GM21529 (cell line): ENCODE data around the gene DENND2A.
A peak's percentile ranks its signal among the peaks of the same experiment; 100 is the strongest.
"Not testable (repeated sequence)": the region's sequence is repeated elsewhere in the genome, so short reads cannot be mapped to it uniquely, and the experiment has no call there.

Source experiments
- ATAC-seq: cut with Tn5 transposase; IDR thresholded peaks from one replicate; pipeline ENCODE4 v1.9.1; 2021; ENCODE audit not compliant: unreplicated experiment

Gene DENND2A

DNA sequence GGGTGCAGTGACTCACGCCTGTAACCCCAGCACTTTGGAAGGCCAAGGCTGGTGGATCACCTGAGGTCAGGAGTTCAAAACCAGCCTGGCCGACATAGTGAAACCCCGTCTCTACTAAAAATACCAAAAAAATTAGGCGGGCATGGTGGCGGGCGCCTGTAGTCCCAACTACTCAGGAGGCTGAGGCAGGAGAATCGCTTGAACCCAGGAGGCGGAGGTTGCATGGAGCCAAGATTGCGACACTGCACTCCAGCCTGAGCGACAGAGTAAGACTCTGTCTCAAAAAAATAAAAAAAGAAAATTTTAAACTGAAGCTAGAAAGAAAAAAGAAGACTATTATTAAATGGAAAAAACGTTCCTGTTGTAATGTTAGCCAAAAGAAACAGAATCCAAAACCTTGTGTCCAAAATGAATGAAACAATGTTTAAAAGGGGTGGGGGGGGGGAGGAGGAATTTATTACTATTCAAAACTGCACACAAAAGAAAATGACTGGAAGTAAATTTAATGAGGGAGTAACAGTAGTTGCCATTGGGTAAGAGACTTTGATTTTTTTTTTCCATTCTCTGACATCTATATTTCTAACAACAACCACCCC, 20.6 kb downstream of the DENND2A start:
- ATAC-seq, result not testable (repeated sequence)

DNA sequence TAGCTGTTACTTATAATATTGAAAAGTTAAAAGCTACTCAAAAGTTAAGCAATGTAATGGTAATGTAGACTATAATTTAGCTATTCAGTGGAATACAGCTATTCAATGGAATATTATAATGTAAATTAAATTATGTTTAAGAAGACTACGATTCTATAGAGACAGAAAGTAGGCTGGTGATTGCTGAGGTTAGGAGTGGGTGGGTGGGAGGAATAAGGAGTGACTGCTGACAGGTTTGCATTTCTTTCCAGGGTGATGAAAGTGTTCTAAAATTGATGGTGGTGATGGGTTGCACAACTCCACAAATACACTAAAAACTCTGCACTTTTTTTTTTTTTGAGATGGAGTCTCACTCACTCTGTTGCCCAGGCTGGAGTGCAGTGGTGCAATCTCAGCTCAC, 21.4 kb downstream of the DENND2A start:
- ATAC-seq, result no peak

DNA sequence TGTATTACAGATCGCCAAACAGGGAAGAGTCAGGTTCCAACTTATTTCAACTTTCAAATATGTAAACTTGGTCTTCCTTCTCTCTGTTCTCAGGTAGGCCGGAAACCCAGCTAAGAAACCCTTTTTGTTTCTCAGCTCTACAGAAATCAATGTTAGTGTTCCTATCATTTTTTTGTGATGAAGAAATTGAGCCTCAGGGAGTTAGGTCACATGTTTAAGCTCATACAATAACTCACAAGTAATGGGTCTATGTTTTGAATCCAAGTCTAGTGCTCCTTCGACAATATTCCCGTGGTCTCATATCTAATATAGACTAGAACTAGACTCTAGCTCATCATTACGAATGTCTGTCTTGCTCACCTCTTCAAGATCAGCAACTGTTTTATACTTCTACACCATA, 22.3 kb downstream of the DENND2A start:
- ATAC-seq, result no peak

DNA sequence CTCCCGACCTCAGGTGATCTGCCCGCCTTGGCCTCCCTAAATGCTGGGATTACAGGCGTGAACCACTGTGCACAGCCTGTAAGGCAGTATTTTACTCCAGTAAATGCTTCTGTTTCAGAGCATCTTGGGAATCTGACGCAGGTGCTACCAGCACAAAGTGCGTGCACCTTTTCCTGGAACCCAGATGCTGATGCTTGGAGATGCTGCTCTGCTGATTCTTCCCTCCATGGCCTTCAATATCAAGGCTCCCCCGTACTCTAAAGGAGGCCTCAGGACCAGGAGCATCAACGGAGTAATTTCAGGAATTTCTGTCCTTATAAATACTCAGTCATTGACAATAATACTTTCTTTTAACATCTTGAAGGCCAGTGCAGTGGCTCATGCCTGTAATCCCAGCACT, 23.5 kb downstream of the DENND2A start:
- no peak for ATAC-seq

DNA sequence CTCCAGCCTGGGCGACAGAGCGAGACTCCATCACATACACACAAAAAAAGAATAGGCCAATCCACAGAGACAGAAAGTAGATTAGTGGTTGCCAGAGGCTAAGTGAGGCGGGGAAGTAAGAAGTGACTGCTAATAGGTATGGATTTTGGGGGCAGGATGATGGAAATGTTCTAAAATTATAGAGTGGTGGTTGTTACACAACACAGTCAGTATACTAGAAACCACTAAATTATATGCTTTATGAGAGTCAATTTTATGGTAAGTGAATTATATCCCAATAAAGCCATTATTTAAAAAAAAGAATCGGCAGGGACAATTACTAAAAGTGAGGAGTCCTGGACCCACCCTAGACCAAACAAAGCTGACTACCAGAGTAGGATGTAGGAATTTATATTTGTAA, 24.3 kb downstream of the DENND2A start:
- ATAC-seq, result no peak

DNA sequence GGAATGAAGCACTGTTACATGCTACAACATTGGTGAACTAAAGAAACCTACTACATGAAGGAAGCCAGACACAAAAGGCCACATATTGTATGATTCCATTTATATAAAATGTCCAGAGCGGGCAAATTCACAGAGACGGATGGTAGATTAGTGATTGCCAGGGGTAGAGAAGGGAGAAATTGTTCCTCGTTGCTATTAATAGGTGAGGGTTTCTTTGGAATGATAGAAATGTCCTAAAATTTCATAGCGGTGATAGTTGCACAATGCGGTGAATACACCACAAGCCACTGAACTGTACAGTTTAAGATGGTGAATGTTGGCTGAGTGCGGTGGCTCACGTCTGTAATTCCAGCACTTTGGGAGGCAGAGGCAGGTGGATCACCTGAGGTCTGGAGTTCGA, 29.0 kb downstream of the DENND2A start:
- no peak for ATAC-seq

DNA sequence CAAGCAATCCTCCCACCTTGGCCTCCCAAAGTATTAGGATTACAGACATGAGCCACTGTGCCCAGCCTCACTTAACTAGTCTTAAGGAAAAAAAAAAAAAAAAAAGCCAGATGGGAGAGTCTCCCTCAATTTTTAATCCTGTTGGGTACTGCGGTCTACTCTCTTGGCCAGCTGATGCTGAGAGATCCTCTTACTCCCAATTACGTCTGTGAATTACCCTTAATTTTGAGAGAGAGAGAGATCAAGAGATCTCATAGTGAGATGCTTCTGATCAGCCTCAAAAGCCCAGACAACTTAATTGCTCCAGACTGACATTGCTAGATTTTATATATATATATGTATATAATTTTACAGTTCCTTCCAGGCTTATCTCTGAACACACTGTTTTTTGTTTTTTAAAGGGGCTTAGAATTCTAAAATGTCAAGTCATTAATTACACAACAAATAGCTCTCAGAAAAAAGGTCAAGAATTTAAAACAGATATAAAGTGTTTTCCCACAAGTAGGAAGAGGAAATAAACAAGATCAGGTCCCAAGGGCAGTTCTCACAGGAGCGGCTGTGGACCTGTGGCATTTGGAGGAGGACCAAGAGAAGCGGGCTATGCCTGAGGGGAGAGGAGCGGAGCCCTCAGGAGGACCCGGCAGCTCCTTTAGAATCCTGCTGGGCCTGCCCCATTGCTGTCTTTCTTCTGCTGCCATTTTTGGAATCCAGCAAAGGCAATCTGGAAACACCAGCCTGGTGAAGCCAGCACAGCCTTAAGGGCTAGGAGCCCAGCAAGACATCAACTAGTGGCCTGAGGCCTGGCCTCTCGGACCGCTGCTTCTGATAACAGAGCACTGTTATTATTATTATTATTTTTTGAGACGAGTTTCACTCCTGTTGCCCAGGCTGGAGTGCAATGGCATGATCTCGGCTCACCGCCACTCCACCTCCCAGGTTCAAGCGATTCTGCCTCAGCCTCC, 30.1 kb downstream of the DENND2A start:
- ATAC-seq, result no peak

DNA sequence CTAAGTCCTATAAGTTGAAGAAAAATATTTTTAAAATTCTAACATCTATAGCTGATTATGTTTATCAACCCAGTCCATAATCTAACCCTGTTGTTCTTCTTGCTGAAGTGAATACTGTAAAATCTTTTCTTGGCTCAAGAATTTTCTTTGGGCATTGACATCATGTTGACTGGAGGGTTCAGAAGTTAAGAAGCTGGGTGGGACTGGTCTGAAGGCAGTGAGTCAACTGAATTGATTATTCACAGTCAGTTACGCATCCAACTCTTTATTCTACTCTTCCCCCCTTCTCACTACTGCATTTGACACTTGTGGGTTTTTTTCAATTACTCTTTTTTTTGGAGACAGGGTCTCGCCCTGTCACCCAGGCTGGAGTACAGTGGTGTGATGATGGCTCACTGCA, 31.0 kb downstream of the DENND2A start:
- ATAC-seq, result no peak

DNA sequence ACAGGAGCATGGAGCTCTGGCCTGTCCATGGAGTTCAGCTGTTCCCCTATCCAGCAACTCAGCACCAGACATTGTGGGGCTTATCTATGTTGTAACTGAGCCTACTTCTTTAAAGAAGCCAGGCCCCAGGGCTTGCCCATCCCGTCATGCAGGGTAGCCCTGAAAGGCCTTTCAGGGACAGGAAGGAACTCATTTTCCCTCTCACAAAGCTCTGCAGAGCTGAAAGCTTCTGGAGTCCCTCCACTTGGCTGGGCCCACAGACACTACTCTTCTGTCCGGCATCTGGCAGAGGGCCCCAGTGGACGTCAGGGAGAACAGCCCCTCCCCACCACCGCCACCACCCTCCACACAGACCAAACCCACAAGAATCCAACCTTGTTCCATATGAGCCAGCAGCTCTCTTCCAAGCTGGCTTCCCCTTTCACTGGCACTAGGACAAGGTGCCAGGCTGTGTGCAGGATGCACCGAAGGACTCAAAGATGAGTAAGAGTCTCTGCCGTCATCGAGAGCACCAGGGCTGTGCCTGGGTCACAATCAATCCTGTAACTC, 33.1 kb downstream of the DENND2A start:
- ATAC-seq, result no peak

DNA sequence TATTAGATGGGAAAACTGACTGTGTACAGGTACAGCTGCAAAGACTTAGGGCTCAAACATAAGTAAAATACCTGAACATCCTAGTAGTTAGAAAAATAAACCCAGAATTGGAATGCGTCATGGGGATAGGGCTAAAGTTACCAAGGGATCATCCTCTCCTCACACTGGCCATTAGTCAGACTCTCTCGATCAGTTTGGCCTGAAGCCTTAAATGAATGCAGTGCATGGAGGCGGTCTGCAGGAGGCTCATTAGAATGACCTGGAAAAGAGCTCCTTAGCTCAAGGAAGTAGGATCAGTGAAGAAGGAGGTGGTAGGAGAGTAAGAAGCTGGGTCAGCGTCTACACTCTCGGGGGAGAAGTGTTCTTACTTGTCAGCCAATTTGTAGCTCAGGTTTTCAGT, 35.3 kb downstream of the DENND2A start:
- no peak for ATAC-seq

DNA sequence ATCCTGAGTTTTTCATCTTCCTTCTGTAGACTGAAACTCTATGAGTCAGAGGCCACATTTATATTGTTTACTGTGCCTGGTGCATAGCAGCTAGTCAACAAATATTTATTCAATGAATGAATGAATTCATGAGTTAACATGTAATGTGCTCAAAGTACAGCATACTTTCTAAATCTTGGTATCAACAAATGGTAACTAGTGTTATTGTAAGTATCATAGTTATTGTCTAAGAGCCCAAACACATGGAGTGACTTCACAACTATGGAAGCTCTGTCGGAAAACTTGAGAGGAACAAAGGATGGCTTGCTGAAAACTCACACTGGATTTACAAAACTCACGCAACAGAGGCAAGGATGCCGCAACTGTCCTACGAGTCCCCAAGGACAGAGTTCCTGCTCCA, 35.9 kb downstream of the DENND2A start:
- no peak for ATAC-seq

DNA sequence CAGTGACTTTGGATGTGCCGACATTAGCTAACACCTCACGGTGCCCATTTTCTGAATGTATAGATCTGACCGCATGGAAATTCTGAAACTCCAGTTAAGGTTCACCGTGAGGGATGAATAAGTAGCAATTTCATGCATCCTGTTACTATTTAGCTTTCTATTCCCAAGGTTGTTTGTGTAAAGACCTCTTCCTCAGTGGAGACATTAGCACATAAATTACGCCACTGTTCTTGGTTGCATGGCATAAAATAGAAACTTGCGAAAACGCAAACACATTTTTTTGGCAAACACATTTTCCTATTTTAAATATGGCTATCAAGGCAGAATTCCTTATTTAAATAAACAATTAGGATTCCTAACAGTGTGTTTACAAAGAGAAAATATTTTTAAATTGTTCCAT, 36.5 kb downstream of the DENND2A start:
- no peak for ATAC-seq

DNA sequence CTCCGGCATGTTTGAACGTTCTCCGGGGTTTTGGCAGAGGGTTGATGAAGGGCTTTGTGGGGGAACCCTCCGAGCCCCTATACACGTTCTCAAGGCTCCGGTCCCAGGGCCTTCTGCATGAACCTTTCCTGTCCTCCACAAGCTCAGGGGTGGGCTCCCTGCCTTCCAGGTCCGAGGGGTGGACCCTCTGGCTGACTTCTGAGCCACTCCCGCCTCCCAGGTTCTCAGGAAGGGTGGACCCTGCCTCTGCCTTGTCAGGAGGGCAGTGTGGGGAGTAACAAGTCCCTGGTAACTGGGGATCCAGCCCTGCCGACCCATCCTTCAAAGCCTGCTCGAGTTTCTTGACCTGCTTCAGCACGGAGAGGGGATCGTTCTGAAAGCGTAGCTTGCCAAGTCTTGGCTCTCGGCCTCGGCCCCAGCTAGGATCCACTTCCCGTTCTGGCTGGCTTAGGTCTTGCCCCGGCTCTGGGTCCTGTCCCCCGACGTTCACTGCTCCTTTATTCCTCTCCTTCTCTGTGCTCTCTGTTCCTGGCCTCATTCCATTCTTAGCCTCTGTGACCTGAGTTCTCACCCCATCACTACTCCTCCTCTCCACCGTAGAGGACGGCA, 38.9 kb downstream of the DENND2A start:
- ATAC-seq, result no peak

DNA sequence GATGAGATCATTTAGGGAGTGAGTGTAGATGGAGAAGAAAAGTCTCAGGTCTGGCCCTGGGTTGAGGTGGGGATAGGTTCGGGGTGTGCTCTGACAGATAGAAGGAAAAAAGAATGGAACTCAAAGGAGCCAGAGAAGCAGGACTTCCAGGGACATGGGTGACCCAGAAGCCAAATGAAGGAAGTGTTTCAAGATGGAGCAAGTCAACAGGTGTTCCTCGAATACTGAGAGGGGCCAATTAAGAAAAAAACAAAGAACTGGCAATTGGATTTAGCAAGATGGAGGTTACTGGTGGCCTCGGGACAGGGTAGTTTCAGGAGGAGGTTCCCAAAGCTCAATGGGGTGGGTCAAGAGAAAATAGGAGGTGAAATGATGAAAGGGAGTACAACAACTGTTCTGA, 40.3 kb downstream of the DENND2A start:
- ATAC-seq, result no peak

DNA sequence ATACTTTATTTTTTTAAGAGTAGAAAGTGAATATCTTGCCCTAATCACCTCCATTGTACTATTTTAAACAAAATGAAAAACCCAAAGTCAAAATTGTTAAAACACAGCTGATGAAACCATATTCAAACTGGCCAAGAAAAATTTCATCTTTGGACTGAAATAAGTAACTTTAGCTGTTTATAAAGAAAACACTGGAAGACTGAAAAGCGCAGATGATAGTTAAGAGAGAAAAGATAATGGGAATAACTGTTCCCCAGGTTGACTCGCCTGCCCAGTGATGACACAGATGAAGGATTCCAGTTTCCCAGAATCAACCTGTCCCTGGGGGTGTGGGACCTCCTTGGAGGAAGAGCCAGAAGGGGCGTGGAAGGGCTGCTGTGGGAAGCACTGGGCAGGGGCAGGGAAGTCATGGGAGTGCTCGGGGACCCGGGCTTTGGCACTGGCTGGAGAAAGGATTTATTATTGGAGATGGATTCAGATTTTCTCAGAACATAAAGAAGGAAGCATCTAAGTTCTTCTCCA, 43.1 kb downstream of the DENND2A start:
- ATAC-seq, result no peak

DNA sequence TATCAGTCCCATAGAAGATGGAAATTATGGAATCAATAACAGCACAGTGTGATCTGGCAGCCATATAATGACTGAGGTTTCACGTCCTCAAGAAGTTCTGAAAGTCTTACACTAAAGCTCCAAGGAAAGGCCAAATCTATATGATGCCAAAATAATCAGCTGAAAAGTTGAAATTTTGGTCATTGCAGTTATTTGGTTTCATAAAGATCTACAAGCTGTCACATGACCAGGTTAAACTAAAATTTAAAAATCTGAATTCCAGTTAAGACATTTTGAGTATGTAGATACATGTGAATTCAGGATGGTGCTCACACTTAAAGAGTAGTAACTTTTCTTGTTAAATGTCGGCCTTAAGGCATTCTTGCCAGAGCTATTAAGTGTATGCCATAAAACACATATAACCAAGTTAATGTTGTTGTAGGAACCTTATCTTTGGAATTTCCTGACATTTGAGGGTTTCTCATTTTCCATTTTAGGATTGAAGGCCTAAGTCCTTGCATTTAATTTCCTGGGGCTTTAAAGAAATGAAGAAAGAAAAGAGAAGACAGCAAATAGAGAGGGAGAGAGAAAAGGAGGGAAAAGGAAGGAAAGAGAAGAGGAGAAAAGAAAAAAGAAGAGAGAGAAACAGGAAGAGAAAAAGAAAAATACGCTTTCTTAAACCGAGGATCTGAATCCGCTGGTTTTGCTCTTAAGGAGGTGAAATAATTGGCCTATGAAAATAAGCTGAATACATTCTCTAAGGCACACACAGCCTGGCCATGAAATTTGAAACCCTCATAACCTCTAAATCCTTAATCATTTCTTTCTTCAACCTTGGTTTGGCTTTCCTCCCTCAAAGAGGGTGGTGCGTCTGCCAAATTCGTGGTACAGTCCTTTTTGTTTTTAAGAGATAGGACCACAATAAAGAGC, 43.8 kb downstream of the DENND2A start:
- ATAC-seq, result no peak

DNA sequence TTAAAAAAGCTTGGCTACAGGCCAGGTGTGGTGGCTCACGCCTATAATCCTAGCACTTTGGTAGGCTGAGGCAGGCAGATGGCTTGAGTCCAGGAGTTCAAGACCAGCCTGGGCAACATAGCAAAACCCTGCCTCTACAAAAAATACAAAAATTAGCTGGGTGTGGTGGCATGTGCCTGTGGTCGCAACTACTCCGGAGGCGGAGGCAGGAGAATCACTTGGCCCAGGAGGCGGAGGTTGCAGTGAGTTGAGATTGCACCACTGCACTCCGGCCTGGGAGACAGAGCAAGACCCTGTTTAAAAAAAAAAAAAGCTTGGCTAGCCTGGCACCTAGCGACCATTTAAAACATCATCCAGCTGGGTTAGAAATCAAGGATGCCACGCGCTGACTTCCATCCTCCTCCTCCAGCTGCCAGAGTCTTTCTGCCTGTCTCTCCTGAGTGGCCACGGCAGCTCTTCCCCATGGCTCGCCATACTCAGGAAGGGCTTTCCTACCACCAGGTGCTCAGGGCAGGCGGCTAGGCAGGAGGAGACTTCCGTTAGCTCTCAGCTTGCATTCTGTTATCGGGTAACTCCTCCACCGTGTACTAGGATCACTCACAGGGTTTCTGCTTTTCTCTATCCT, 45.0 kb downstream of the DENND2A start:
- no peak for ATAC-seq

DNA sequence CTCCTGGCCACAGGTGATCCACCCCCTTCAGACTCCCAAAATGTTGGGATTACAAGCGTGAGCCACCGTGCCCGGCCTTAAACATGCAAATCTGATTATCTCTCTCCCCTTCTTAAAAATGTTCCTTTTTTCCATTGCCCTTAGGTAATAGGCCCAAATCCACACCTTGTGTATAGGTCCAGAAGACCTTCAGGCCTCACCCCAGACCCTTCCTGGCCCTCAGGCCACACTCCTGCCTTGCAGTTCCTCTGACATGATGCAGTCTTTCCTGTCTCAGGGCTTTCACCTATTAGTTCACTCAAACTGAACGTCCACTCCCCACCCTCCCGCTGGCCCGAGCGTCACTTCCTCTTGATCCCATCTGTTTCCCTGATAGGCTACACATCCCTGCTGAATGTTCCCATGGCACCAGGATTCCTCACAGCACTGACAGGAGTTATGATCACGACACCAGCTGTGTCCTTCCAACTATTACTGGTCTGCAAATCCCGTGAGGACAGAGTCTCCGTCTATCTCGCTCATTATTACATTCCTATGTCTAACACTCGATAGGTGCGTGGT, 46.4 kb downstream of the DENND2A start:
- no peak for ATAC-seq

DNA sequence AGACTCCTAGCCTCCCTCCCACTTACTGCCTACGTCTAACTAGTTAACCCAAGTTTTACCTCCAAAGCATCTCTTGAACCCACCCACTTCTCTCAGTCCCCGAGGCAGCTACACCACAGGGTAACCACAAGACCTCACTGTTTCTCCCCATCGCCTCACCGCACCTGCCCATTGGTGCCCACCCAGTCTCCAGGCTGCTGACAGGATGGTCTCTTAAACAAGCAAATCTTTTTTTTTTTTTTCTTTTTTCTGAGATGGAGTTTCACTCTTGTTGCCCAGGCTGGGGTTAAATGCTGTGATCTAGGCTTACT, 47.0 kb downstream of the DENND2A start:
- peak; percentile 48 for ATAC-seq
